DND-41 (cell line): ENCODE measurements around the gene LRP11.

Experiments used
- EZH2 ChIP-seq: IDR thresholded peaks from 3 replicates; pipeline ENCODE4 v1.6.1; 2012; ENCODE audit warnings: borderline replicate concordance, low read depth, mild to moderate bottlenecking, moderate library complexity, low read length, inconsistent platforms; ENCODE audit not compliant: severe bottlenecking
- TF ChIP-seq, protein P1 (sequence below): IDR thresholded peaks from 2 replicates; pipeline ENCODE4 v1.5.1; 2012; ENCODE audit warnings: borderline replicate concordance, low read length, moderate library complexity, mild to moderate bottlenecking; ENCODE audit not compliant: poor library complexity, severe bottlenecking; ENCODE audit errors: extremely low read depth

DNA sequence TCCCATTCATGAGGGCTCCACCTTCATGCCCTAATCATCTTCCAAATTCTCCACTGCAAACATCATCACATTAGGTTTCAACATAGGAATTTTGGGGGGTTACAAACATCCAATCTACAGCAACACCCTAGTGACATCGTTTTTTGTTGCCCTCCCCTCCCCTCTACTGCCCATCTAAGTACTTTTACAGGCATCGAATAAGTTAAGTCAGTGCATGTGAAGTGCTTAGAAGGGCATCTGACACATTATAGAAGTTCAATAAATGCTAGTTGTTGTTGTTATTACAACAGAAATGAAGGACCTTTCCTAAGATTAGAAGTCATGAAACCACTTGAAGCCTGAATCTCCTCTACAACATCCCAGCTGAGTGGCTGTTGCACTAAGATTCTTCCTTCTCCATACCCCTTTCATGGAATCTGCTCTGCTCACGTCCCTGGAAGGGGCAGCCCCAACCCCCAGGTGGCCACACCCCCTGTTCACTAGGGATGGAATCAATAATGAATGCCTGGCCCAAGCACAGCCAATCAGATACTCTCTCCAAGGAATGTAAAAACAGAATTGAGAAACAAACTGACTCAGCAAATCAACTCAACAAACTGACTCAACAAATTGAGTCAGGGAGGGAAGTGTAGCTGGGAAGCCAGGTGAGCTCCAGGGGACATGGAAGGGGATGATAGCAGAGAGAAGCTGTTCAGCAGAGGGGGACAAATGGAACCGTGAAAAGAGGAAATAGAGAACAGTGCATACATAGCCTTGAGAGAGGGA lies 3.9 kb upstream of the LRP11 start:
- TF ChIP-seq, protein P1, sequence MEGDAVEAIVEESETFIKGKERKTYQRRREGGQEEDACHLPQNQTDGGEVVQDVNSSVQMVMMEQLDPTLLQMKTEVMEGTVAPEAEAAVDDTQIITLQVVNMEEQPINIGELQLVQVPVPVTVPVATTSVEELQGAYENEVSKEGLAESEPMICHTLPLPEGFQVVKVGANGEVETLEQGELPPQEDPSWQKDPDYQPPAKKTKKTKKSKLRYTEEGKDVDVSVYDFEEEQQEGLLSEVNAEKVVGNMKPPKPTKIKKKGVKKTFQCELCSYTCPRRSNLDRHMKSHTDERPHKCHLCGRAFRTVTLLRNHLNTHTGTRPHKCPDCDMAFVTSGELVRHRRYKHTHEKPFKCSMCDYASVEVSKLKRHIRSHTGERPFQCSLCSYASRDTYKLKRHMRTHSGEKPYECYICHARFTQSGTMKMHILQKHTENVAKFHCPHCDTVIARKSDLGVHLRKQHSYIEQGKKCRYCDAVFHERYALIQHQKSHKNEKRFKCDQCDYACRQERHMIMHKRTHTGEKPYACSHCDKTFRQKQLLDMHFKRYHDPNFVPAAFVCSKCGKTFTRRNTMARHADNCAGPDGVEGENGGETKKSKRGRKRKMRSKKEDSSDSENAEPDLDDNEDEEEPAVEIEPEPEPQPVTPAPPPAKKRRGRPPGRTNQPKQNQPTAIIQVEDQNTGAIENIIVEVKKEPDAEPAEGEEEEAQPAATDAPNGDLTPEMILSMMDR, result no peak
- TF ChIP-seq EZH2, result no peak
